HepG2 (cell line): ENCODE measurements around the gene XRN1. TPM values are rescaled to one million over a fixed set of nuclear protein-coding genes. Genes with fewer than 3 reads are reported as not detected.

ENCODE experiments used
- ATAC-seq: fragments of 200-7000 bp; cut with Tn5 transposase; 3 replicates; pipeline ENCODE4 v1.9.1; 2020; ENCODE audit warnings: mild to moderate bottlenecking, moderate library complexity
- BruUV-seq: library from RNA; stranded (reverse); fragments of 400-500 nt; replicated peaks from 2 replicates; lab custom pipeline; 2021; lab: Mats Ljungman, UMichigan
- CTCF ChIA-PET: fragments of 300-600 bp; formaldehyde crosslinking; extraction: SDS; loops from one replicate; lab custom pipeline; 2021; ENCODE audit warnings: low total read pairs, inconsistent platforms, low intra/inter-chr PET ratio; lab: Yijun Ruan, JAX
- POLR2A ChIA-PET: fragments of 350-600 bp; sonication (Branson Sonifier 250); formaldehyde crosslinking; loops from one replicate; lab custom pipeline; 2020; ENCODE audit warnings: antibody characterized with exemption, inconsistent platforms; lab: Yijun Ruan, JAX
- DNase-seq: peaks from one replicate; pipeline ENCODE4 v3.0.0-alpha.2; 2015; ENCODE audit warnings: low spot score
- FAIRE-seq: peaks from 3 replicates; lab custom pipeline; 2011; peaks lifted over from hg19 to GRCh38; lab: Jason Lieb, UNC
- H2AFZ ChIP-seq: one replicate; pipeline ENCODE4 v1.6.1; 2011; ENCODE audit warnings: low read length, inconsistent platforms
- H3K27ac ChIP-seq: fragments of 300-600 bp; 3 replicates; pipeline ENCODE4 v1.8.0; 2011; ENCODE audit warnings: mixed run types, mild to moderate bottlenecking, mixed read lengths, low read length, inconsistent platforms; ENCODE audit not compliant: insufficient read depth; ENCODE audit errors: extremely low read length
- H3K27me3 ChIP-seq, 2 experiments: fragments of 200-600 bp in 1 of 2; 2 replicates in 1 of 2; 3 replicates in 1 of 2; pipeline versions ENCODE4 v1.6.0 to v1.8.0; 2011; ENCODE audit warnings: low read length in 2 of 2, mild to moderate bottlenecking in 2 of 2, moderate library complexity in 2 of 2, inconsistent platforms in 1 of 2; ENCODE audit not compliant: insufficient read depth in 2 of 2, control insufficient read depth in 1 of 2
- H3K36me3 ChIP-seq, 2 experiments: fragments of 200-600 bp in 1 of 2; replicated peaks in 1 of 2; 2 replicates in 1 of 2; 3 replicates in 1 of 2; pipeline versions ENCODE4 v1.5.1 to v1.8.0; 2011; ENCODE audit warnings: low read length in 2 of 2, inconsistent platforms in 1 of 2; ENCODE audit not compliant: insufficient read depth in 2 of 2, control insufficient read depth in 1 of 2
- H3K4me1 ChIP-seq: 2 replicates; pipeline ENCODE4 v1.5.1; 2012; ENCODE audit warnings: low read length, inconsistent platforms; ENCODE audit not compliant: insufficient read depth
- H3K4me2 ChIP-seq: 2 replicates; pipeline ENCODE4 v1.6.0; 2011; ENCODE audit warnings: low read depth, low read length, inconsistent platforms
- H3K4me3 ChIP-seq, 3 experiments: fragments of 200-600 bp in 1 of 3; sonication (generic), shearing (Covaris generic) in 1 of 3; replicated peaks in 1 of 3; 2 replicates each; pipeline ENCODE4 v1.5.1; 2011 to 2016; ENCODE audit warnings: low read length in 3 of 3, inconsistent platforms in 2 of 3, low read depth in 2 of 3, mild to moderate bottlenecking in 2 of 3, control low read depth in 1 of 3, mixed read lengths in 1 of 3; ENCODE audit not compliant: insufficient read depth in 1 of 3
- H3K79me2 ChIP-seq: one replicate; pipeline ENCODE4 v1.6.1; 2011; ENCODE audit warnings: low read length, inconsistent platforms; ENCODE audit not compliant: insufficient read depth
- H3K9ac ChIP-seq: 2 replicates; pipeline ENCODE4 v1.6.0; 2011; ENCODE audit warnings: mild to moderate bottlenecking, low read depth, low read length, inconsistent platforms; ENCODE audit not compliant: insufficient read depth
- H3K9me3 ChIP-seq: 2 replicates; pipeline ENCODE4 v1.5.1; 2012; ENCODE audit warnings: mild to moderate bottlenecking, low read length
- H4K20me1 ChIP-seq: 2 replicates; pipeline ENCODE4 v1.6.0; 2011; ENCODE audit warnings: inconsistent platforms, mild to moderate bottlenecking, low read length, moderate library complexity; ENCODE audit not compliant: insufficient read depth
- CREM ChIP-seq, 2 experiments: sonication (generic) in 1 of 2; formaldehyde crosslinking in 1 of 2; IDR thresholded peaks; 2 replicates each; pipeline versions ENCODE4 v1.4.0 to v1.6.1; 2016 to 2020; ENCODE audit warnings: antibody characterized with exemption in 1 of 2, mild to moderate bottlenecking in 1 of 2, missing genetic modification reagents in 1 of 2
- GZF1 ChIP-seq: sonication (generic); formaldehyde crosslinking; IDR thresholded peaks from 2 replicates; pipeline ENCODE4 v1.5.1; 2020; ENCODE audit warnings: mild to moderate bottlenecking, missing genetic modification reagents
- ISL2 ChIP-seq: sonication (generic); formaldehyde crosslinking; IDR thresholded peaks from 2 replicates; pipeline ENCODE4 v1.5.0; 2020; ENCODE audit warnings: missing genetic modification reagents
- MIXL1 ChIP-seq: IDR thresholded peaks from 2 replicates; pipeline ENCODE4 v1.6.1; 2016
- MTF2 ChIP-seq: sonication (generic); formaldehyde crosslinking; IDR thresholded peaks from 2 replicates; pipeline ENCODE4 v1.5.0; 2020; ENCODE audit warnings: missing genetic modification reagents, borderline replicate concordance
- NBN ChIP-seq: fragments of 450-650 bp; conservative IDR thresholded peaks from 2 replicates; pipeline ENCODE4 v1.6.1; 2017
- RXRB ChIP-seq: IDR thresholded peaks from 2 replicates; pipeline ENCODE4 v1.6.1; 2016; ENCODE audit warnings: borderline replicate concordance, missing genetic modification reagents, missing compliant biosample characterization
- SCMH1 ChIP-seq: sonication (generic); formaldehyde crosslinking; IDR thresholded peaks from 2 replicates; pipeline ENCODE4 v1.9.0; 2021; ENCODE audit warnings: missing genetic modification reagents, mild to moderate bottlenecking, borderline replicate concordance
- SOX13 ChIP-seq, 3 experiments: fragments of 450-650 bp in 1 of 3; sonication (generic) in 1 of 3; formaldehyde crosslinking in 1 of 3; IDR thresholded peaks in 2 of 3; conservative IDR thresholded peaks in 1 of 3; 2 replicates each; pipeline versions ENCODE4 v1.5.0 to v1.6.1; 2016 to 2020; ENCODE audit warnings: antibody characterized with exemption in 1 of 3, mild to moderate bottlenecking in 1 of 3, missing compliant biosample characterization in 1 of 3, missing genetic modification reagents in 1 of 3, moderate library complexity in 1 of 3
- ZNF12 ChIP-seq: sonication (generic); formaldehyde crosslinking; IDR thresholded peaks from 2 replicates; pipeline ENCODE4 v1.5.0; 2020; ENCODE audit warnings: missing genetic modification reagents
- ZNF572 ChIP-seq: sonication (generic); formaldehyde crosslinking; IDR thresholded peaks from 2 replicates; pipeline ENCODE4 v1.5.1; 2020; ENCODE audit warnings: mild to moderate bottlenecking, missing genetic modification reagents
- ZNF678 ChIP-seq: sonication (generic); formaldehyde crosslinking; IDR thresholded peaks from 2 replicates; pipeline ENCODE4 v1.4.0; 2020; ENCODE audit warnings: mild to moderate bottlenecking, missing genetic modification reagents
- ZSCAN22 ChIP-seq: sonication (generic); formaldehyde crosslinking; IDR thresholded peaks from 2 replicates; pipeline ENCODE4 v1.4.0; 2020; ENCODE audit warnings: mild to moderate bottlenecking, missing genetic modification reagents
- ZSCAN9 ChIP-seq: IDR thresholded peaks from 2 replicates; pipeline ENCODE4 v1.6.1; 2016; ENCODE audit warnings: borderline replicate concordance
- WGBS: methylation state at CpG from one replicate; pipeline ENCODE4 v1.1.6; 2017; ENCODE audit warnings: low lambda C conversion rate; 5-methylcytosine and 5-hydroxymethylcytosine counted together
- in situ Hi-C: cut with HindIII; loops from 2 replicates; pipeline ENCODE4 v1.10.0; 2017; ENCODE audit warnings: low pct_unique_long_range_greater_than_20kb; ENCODE audit not compliant: extremely low pct_ligation_motif_present
- intact Hi-C: fragments of 100-400 bp; cut with micrococcal nuclease; formaldehyde crosslinking; loops from one replicate; pipeline ENCODE4 v1.10.0; 2022; ENCODE audit not compliant: unreplicated experiment
- polyA plus RNA-seq, 8 experiments: library from polyadenylated mRNA; depleted of rRNA in 3 of 8; stranded (reverse) in 7 of 8; unstranded in 1 of 8; fragments of >200 nt; fragmentation: Illumina TruSeq in 4 of 8; extraction: Trizol in 4 of 8; gene quantifications; 2 replicates each; pipeline versions ENCODE4 v1.2.1 to v1.2.3, GENCODE V29; 2011 to 2016; ENCODE audit warnings: low read depth in 4 of 8, missing spikeins in 1 of 8, mixed read lengths in 1 of 8; ENCODE audit not compliant: insufficient read depth in 1 of 8
- total RNA-seq, 5 experiments: library from RNA; depleted of rRNA; stranded (reverse); fragments of >200 nt; fragmentation: Illumina TruSeq; extraction: Trizol; gene quantifications; 2 replicates each; pipeline ENCODE4 v1.2.3, GENCODE V29; 2016; ENCODE audit warnings: low read depth in 1 of 5
- TF ChIP-seq, protein P1 (sequence below): sonication (generic); formaldehyde crosslinking; IDR thresholded peaks from 2 replicates; pipeline ENCODE4 v1.8.1; 2023; ENCODE audit warnings: mild to moderate bottlenecking, moderate library complexity, missing genetic modification reagents
- TF ChIP-seq, protein P2 (sequence below): sonication (generic); formaldehyde crosslinking; IDR thresholded peaks from 2 replicates; pipeline ENCODE4 v1.4.0; 2020; ENCODE audit warnings: mild to moderate bottlenecking, missing genetic modification reagents
- TF ChIP-seq, protein P3 (sequence below): sonication (generic); formaldehyde crosslinking; IDR thresholded peaks from 2 replicates; pipeline ENCODE4 v1.5.1; 2020; ENCODE audit warnings: missing genetic modification reagents, mild to moderate bottlenecking, borderline replicate concordance

XRN1 gene
- total and polyA plus RNA-seq, 2 of the 13 experiments (the other 11 are each of a cell fraction or from before 2014, with no cell fraction given) = 13.2 to 13.3 TPM

DNA sequence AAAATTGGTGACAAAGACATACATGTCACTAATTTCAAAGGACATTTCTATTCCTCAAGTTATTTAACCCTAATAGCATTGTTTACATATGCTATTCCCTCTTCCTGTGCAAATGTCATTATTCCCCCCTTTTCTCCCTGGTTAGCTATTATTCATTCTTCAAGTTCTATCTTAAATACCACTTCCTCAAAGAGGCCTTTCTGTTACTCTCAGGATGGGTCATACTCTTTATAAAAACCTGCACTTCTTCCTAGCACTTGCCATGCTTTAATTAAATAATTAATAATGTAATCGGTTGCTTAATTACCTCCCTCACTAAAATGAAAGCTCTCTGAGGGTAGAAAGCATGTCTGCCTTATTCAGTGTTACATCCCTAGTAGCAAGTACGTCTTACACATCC lies 88.5 kb downstream of the XRN1 start:
- in situ Hi-C loops = no loop called here
- Histone ChIP-seq H3K4me3 (no peak overlapping the region), H3K79me2 (no peaks in the 10 kb centered on the region), H3K4me1 (peaks cover 15% of the 10 kb centered on the region), H3K4me2 (no peak overlapping the region), H3K27ac (no peak overlapping the region), H3K9me3 (no peaks in the 10 kb centered on the region), H3K36me3 (peaks cover 4 to 45% of the 10 kb centered on the region in 2 experiments; a peak in 4 of 5 replicates), H3K27me3 (no peaks in the 10 kb centered on the region), H4K20me1 (peaks cover 32% of the 10 kb centered on the region), H3K9ac (no peak overlapping the region), H2AFZ (no peak overlapping the region)
- TF ChIP-seq, protein P1, sequence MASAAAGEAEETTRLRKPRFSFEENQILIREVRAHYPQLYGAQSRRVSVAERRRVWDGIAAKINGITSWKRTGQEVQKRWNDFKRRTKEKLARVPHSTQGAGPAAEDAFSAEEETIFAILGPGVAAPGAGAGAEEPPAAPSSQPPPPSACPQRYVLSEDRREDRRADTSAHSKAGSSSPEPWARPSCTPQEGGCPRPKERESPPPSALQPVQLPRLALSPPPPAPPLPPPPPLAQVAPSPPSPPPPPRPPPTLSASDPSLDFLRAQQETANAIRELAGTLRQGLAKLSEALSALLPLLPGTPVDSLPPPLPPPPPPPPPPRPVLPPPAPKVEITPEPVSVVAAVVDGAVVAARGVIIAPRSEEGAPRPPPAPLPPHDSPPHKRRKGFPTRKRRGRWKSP (CRISPR knock-in tag) = no peak
- TF ChIP-seq CREM (IDR thresholded peaks at IDR 0.05) (no peak), CREM (CRISPR knock-in tag; IDR thresholded peaks at IDR 0.05) (no peak), NBN (no peak), ISL2 (CRISPR knock-in tag) (no peak), ZNF12 (no peak), ZSCAN9 (no peak)
- TF ChIP-seq, protein P2, sequence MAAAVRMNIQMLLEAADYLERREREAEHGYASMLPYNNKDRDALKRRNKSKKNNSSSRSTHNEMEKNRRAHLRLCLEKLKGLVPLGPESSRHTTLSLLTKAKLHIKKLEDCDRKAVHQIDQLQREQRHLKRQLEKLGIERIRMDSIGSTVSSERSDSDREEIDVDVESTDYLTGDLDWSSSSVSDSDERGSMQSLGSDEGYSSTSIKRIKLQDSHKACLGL (CRISPR knock-in tag) = no peak
- no peak for FAIRE-seq
- intact Hi-C loops = no loop called here
- BruUV-seq = no TSS peak
- ChIA-PET POLR2A (no interaction called here), CTCF (no interaction called here)
- 95% methylated on average over 2 of the region's 2 CpGs for WGBS
- DNase-seq = no peak
- ATAC-seq = no peak

DNA sequence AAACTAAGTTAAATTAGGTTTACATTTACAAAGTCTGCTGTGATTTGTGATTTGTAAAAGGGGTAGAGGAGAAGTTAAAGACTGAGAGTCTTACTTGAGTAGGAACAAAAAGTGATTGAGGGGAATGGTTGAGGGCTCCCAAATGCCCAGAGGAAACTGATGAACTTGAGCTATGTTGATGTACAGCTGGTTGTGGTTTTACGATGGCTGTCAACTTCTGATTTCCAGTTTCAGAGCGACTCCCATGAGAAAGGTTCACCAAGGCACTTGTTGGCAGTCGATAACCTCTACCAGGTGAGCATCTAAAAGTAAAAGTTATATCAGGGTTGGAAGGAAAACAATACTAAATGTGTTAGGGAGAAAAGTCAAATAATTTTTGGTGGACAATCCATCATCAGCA lies 91.0 kb downstream of the XRN1 start:
- Histone ChIP-seq H3K4me3 (no peak overlapping the region), H3K4me1 (no peaks in the 10 kb centered on the region), H2AFZ (no peak overlapping the region), H3K27ac (no peak overlapping the region), H4K20me1 (peaks cover 16% of the 10 kb centered on the region; the same call in 1 of the 2 replicates), H3K9ac (no peak overlapping the region), H3K36me3 (peaks cover 6 to 48% of the 10 kb centered on the region in 2 experiments), H3K27me3 (no peaks in the 10 kb centered on the region), H3K4me2 (no peak overlapping the region), H3K9me3 (no peaks in the 10 kb centered on the region), H3K79me2 (no peaks in the 10 kb centered on the region)
- no peak for FAIRE-seq
- whole genome bisulfite sequencing = 100% methylated on average over 3 of the region's 3 CpGs
- ATAC-seq = no peak
- POLR2A ChIA-PET = no interaction called here
- intact Hi-C loops = no loop called here
- no peak for DNase-seq
- BruUV-seq = no TSS peak
- CTCF ChIA-PET = no interaction called here
- in situ Hi-C loops = no loop called here
- TF ChIP-seq ZNF572 (no peak), GZF1 (CRISPR knock-in tag) (no peak), SOX13 (IDR thresholded peaks at IDR 0.05) (no peak), SOX13 (CRISPR knock-in tag; conservative IDR thresholded peaks at IDR 0.05 in 1 of 2, IDR thresholded peaks at IDR 0.05 in 1 of 2) (no peak), RXRB (CRISPR knock-in tag) (no peak), ZNF678 (CRISPR knock-in tag) (no peak), MIXL1 (no peak), SCMH1 (no peak), MTF2 (CRISPR knock-in tag) (no peak), ZSCAN22 (CRISPR knock-in tag) (no peak)
- TF ChIP-seq, protein P3, sequence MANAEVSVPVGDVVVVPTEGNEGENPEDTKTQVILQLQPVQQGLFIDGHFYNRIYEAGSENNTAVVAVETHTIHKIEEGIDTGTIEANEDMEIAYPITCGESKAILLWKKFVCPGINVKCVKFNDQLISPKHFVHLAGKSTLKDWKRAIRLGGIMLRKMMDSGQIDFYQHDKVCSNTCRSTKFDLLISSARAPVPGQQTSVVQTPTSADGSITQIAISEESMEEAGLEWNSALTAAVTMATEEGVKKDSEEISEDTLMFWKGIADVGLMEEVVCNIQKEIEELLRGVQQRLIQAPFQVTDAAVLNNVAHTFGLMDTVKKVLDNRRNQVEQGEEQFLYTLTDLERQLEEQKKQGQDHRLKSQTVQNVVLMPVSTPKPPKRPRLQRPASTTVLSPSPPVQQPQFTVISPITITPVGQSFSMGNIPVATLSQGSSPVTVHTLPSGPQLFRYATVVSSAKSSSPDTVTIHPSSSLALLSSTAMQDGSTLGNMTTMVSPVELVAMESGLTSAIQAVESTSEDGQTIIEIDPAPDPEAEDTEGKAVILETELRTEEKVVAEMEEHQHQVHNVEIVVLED = no peak
